Amniotic stem cell (primary cell): Measurements from ENCODE around the gene GCSAM.

ENCODE experiments used
- DNase-seq: peaks from one replicate; lab custom pipeline; 2025; lab: John Stamatoyannopoulos, UW

The GCSAM gene

DNA sequence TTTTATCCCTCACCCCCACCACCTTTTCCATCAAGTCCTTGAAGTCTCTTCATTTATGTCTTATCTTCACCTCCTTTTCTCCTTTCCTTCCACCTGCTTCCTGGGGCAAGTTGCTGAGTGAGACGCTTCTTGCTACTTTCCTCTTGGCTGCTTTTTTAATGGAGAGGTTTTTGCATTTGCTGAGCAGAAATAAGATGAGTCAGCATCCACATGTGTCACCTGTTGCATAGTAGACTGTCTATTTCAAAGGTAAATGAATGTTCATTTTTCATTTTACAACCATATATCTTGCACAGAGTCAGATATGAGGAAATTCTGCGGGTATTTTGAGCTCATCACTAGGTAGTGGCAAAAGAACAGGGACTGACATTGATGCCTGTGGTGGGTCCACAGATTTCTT is 28.3 kb downstream of the GCSAM start:
- no peak for DNase-seq

DNA sequence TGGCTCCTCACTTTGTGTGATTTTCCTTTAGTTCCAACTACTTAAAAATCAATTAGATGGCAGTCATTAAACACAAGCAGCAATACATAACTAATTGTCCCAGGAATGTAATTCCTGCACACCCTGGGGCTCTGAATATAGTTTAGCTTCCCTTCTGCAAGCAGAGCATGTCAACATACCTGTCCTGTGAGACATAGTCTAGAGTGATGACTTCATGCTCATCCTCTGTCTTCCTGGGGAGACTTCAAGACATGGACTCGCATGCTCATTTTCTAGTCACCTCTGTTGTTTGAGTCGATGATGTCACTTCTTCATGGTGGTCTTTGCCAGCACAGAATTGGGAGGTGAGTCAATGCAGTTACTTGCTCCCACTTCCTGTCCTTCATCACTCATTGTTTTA is 31.1 kb downstream of the GCSAM start:
- peak; percentile 26 for DNase-seq

DNA sequence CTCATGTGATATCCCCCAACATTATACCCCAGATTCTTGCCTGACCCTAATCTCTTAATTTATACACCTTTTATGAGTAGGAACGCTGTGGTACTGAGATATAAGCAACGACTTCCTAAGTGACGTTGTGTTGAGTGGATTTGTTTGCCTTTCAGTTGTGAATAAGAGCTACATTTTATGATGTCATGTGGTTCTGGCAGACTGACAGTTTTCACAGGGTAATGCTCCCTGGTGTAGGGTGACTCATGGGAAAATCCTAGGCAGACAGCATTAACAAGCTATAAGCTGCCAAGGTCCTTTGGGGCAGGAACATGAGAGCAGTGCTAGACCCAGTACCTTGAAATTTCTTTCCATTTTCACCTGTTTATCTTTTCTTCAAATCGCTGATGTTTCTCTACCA is 35.7 kb downstream of the GCSAM start:
- peak; percentile 97 for DNase-seq

DNA sequence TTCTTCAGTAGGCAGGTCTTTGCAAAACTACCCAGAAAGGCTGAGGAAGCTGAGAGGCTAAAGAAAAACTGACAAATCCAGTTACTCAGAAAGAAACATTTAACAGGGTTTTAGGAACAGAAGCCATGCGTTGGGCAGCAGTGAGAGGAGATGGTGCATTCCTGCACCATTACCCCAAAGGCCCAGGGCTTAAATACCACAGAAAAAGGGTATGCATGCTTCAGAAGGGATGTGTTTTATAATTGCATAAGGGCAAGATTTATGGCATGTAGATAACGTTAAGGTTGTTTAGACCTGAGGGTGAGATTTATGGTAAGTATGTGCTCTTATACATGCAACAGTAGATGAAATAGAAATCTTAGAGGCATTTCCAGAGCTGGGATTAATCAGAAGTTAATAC is 36.9 kb downstream of the GCSAM start:
- no peak for DNase-seq

DNA sequence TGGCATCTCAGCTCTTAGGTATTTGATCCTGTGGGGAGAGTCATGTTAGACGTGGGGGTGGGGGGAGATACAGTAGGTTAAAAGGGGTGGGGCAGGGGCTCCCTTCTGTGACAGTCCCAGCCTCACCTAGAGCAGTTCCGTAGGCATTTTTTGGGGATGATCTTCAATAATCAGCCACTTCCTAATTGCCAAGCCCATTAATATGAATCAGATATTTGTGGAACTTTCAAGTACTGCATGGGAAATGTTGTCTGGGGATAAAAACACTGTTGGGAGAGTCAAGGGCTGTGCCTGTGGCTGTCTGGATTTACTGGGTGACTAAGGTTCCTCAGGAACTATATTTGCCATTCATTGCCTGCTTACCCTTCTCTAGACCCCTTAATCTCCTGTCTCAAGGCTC is 37.3 kb downstream of the GCSAM start:
- no peak for DNase-seq

DNA sequence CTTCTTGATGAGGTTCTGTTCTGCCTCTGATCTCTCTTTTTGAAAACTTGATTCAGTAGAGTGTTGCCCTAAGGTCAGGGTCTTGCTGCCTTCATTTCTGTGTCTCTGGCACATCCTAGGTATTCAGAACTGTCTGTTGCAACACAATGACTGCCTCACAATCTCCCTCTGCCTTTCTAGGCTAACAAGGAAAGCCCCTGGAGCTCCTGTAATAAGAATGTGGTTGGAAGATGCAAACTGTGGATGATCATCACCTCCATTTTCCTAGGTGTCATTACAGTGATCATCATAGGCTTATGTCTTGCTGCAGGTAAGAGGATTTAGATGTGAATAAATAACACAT is 39.9 kb downstream of the GCSAM start:
- DNase-seq, result no peak

DNA sequence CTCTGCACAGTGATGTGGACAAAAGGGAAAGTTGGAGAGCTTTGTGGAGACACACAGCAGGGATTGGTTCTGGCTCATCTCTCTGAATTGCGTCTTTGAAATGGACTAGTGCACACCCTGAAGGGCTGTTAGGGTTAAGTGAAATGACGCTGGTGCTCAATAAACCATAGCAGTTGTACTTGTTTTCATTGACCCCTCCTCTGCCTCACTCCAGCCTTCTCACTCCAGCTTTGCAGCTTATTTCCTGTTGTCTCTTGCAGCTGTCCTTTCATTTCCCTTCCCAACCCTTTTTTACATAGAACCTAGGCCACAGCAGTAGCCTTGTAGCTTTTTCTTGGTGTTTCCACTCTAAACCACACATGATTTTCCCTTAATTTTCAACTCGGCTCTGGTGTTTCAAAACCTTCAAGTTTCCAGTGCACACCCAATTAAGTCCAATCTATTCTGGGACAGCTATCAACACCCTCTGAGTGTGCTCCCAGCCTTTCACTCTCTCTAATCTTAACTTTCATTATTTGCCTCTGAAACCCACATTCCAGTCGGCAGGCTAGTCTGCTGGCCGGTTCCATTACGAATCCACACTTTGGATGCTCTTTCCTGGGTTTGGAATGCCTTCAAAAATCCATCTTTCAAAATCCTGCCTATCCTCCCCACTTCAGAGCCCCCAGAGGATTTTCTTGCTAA is 40.4 kb downstream of the GCSAM start:
- DNase-seq, result no peak

DNA sequence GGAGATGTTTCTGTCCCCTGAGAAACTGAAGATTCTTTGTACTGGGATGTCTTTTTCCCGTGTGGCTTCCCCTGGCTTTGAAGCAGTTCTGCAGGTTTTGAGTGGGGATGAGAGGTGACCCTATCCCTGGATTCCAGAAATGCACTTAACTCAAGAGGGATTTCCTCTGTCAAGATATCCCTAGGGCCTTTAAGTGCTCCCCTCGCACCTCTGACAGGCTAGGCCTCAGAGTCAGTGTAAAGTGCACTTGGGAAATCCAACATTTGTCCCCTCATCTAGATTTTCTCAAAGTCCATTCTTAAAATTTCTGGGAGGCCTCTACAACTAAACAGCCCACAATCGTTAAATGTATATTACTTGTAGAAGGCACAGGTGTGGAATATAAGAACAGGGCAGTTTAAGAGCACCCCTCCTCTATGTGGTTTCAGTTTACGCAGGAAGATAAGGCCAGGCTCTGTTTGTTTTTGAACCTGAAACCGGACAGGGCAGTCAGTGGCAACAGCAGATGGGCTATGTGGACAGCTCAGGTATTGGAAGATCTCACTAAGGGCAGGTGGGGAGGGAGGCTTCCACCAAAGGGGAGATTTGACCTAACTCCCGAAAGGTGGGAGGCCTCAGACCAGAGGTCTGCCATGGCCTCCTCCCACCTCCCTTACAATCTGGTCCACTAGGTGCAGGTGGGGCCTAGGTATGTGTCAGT is 42.0 kb downstream of the GCSAM start:
- no peak for DNase-seq

DNA sequence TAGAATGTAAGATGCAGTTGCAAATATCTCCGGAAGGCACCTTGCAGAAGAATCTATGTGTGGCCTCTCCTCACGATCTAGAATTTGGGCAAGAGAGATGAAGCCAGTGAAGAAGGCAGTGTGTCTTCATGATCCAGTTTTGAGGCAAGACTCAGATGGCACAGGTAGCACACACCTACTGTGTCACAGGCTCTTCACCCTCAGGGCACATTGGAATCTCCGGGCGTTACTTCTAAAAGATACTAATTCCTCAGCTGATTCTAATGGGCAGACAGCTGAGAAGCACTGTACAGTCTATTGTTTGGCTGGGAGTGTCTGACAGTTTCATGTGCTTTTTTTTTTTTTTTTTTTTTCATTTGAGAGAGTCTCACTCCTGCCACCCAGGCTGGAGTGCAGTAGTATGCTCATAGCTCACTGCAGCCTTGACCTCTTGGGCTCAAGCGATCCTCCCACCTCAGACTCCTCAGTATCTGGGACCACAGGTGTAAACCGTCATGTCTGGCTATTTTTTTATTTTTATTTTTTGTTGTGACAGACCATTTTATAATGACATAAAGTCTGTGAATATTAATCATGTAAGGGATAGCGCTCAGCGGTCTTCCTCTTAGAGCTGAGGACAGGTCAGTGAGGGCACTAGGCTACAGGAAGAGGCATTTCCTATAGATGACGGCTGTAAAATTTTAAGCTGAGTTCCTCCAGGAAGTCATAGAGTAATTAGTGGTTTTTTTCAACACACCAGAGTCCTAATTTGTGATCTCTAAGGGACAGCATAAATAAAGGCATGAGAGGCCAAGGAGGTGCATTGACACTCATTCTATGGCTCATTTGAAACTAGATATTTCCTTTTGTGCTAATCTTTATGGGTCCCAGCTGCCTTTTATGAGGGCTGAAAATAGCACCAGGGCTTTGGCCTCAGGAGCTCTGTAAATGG is 42.8 kb downstream of the GCSAM start:
- DNase-seq, result no peak

DNA sequence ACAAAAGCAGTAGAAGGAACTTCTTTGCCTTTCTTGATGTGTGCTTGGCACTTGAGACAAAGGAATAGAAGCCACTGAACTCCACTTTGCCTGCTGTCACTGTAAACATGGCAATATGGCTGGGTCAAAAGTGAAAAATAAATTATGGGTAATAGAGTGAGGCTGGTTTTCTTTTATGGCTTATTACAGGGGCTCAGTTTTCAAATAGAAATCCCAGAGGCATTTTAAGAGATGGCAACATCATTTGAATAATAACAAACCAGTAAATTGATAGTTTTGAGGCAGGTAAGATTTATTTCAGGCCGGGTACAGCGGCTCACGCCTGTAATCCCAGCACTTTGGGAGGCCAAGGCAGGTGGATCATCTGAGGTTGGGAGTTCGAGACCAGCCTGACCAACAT is 44.1 kb downstream of the GCSAM start:
- DNase-seq, result no peak

DNA sequence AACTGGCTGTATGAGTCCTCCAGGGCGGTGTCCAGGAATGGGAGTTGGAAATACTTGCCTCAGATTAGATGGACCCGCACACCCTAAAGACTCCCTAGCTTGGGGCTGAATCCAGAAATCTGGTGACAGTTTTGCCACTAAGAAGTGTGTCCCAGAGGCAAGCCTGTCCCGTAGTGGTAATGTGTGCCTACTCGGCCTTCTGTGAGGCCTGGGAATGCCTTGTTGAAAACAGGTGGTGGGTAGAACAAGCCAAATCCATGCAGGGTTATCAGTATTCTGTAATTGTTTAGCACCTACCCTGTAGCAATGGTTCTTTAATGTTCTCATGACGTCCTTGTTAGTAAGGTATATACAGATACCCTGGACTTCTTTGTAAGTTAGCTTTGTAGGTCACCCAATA is 45.3 kb downstream of the GCSAM start:
- no peak for DNase-seq

DNA sequence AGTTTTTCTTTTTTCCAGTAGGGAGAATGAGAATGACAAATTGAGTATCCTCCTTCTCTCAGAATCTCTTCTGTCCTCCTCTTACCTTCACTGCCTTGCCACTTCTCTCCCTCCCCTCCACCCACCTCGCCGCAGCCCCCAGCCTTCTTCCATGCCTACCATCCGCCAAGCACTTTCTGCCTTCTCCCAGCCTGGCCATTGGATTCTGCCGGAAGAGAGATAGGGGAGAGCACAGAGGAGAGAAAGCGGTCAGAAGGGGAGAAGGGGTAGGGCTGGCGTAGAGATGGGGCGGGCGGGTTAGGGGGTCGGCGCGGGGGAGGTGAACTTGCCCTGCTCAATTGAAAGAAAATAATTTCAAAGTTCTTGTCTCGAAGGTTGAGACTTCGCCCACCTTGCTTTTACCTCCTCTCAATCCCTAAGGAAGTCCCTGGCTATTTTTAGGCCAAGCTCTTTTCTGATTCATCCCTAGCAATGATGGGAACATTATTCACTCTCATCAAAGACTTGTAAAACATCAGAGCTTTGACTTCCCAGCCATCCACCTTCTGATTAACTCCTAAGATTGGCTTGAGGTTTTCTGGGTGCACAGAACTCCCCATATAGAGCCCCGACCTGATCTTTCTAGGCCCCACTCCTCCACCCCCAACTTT is 46.0 kb downstream of the GCSAM start:
- DNase-seq, result peak; percentile 16

DNA sequence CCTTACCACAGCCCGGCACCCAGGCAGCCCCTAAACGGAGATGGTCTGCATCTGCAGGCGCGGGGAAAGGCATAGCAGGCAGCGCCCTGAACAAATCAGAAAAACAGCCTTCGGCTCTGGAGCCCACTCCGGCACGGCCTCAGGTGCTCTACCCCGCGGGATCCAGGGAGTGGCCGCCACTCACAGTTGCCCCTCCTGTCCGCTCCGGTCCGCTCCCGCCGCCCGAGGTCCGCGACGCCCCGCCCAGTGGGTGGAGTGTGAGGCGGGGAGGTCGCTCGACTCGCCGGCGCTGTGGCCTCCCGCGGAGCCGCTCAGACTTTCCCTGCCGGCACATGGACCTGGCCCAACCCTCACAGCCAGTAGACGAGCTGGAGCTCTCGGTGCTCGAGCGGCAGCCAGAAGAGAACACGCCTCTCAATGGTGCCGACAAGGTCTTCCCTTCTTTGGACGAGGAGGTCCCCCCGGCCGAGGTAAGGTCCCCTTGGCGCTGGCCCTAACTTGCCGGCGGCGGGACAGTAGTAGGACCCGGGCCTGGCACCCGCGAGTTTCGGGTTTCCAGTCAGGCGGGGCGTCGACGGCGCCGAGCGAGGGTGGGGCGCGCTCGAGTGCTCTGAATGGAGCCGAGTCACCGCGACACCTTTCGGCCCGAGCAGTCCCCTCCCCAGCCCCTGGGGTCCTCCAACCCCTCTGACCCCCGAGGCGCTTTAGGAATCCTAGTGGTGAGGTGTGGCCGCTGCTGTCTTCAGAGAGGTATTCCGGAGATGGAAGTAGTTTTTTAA is 46.8 kb downstream of the GCSAM start, which contains the start of gene C3orf52:
TSS of gene C3orf52 (plus strand) at position 314 of the 779 bp plus-strand sequence. CDS start at position 333, 19 bp downstream.
- DNase-seq, result peak; percentile 45

DNA sequence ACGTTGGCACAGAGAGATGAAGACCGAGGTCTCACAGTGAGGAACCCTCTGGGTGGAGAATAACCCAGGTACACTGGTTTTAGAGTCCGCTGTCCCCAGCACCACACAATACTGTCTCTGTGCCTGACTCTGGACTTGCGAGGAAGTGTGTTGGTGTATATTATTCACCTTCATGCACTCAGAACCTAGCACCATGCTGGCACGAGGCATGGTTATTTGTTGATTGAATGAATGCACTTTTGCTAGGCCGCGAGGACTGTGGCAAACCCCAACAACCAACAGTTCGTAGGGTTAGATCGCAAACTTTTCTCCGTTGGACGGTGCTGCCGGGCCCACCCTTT is 47.3 kb downstream of the GCSAM start:
- no peak for DNase-seq

DNA sequence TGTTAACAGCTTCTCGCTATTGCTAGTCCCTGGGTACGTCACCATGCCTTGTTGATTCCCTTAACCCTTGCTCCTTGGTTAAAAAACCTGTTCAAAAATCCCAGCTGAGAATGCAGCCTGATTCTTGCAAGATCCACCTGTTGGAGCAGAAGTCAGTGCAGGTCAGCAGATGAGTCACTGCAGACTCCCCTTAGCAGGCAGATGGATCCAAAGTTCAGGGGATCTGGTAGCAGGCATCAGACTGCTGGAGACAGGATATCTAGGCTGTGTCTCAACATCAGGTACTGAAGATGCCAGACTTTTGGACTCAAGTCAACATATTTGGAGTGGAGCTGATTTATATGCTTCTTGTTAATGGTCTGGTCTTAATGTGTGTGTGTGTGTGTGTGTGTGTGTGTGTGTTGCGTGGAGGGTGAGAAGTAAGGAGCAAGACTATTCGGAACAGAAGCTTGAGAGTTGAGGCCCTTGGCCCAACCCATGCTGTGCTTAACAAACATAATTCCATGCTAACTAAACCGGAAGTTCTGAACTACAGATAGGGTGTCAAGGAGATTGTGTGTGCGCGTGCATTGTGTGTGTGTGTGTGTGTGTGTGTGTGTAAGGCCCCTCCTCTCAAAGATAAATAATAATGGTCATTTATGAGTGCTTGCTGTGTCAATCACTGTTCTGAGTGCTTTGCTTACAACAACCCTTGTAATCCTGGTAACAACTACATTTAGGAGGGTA is 47.9 kb downstream of the GCSAM start:
- no peak for DNase-seq

DNA sequence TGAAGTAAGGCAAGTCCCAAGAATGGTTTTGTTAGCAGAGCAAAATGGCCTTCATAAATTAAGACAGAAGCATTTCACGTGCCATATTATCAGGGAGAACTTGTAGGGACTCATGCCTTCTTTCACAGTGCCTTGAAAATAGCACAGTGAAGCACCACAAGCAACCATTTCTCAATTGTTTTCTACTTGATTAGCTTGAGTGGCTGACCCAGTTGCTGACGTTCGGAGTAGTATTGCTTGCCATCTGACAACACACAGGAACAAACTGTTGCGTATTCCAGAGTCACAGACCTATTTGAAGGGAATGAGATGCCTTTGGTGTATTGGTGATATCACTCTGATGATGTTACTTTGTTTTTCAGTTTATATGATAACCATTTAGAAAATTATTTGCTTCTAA is 49.8 kb downstream of the GCSAM start:
- DNase-seq, result no peak

DNA sequence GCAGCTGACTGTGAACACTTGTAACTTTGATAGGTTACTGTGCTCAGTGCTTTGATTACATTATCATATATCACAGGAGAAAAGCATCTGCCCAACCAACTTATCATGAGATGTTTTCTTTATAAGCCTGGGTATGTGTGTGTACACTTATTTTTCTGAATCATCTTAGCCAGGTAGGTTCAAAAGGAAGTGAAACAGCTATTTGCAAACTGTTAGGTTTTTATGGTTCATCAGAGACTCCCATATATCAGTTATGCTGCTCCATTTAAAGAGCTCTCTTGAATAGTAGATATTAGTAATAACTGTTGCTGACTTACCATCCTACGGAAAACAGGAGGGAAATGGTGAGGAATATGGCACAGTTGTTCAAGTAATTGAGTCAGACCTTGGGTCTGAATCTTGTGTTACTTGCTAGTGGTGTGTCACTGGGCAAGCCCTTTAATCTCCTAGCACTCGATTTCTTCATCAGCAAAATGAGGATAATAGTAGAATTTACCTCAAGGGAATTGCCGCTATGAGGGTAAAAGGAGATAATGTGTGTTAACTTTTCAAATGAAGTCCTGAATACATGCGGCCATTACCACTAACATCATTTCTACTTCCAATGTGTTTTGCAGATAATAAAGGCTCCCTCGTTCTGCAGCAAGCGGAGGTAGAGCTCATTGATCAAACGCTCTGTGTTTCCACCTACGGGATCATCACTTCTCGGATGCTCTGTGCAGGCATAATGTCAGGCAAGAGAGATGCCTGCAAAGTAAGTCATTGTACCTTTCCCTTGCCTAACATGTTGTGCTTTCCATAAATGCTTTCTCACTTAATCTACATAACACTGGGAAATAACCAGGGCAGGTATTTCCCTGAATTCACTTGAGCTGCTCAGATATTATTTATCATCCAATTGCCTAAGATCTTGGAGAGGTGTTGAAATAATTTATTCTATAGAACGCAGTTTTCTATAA is 54.6 kb downstream of the GCSAM start:
- DNase-seq, result no peak

DNA sequence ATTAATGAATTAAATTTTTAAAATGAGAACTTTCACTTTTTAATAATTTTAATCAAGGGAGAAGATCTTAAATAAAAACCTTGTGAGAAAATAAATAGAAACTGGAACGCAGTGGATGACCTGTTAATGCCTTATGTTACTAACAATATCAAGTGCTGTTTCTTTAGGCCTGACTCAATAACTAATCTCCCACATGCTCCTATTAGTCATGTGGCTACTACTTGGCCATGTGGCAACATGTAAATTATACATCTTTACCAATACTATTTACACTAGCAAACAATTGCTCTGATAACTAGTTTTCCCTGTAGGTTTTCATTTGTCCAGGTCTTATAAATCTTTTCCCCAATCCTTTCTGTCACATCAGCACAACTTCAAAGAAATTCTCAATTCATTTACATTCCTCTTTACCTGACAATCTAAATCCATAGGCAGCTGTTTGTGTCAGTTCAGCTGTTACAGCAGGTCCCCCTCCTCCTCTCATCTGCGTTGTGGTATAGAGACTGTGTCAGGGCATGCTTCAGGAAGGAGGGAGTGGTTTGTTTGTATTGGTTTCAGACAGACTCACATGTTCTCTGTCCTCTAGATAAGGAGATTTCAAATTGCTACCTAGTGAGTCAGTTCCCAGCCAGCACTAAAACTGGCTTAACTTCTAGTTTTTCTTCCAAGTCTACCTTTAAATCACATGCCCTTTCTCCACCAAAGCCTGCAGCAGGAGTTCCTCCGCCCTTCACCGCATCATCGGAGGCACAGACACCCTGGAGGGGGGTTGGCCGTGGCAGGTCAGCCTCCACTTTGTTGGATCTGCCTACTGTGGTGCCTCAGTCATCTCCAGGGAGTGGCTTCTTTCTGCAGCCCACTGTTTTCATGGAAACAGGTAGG is 58.2 kb downstream of the GCSAM start:
- peak; percentile 74 for DNase-seq

DNA sequence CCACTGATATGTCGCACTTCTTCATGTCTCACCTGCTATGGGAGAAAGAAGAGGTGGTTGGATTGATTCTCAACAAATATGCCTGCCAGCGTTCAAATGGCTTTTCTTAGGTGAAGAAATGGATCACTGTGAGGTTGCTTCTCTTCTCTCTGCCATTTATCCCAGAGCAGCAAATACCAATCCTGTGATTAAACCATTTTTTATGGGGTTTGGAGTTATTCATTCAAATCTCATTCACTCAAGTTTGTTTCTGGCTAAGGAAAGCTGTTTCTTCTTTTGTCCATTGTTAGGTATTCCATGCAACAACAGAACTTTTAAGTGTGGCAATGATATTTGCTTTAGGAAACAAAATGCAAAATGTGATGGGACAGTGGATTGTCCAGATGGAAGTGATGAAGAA is 59.0 kb downstream of the GCSAM start:
- no peak for DNase-seq
